Body of pancreas (tissue), 4 donors: ENCODE data around the gene SLC13A3. TPM values are rescaled to one million over a fixed set of nuclear protein-coding genes. Genes with fewer than 3 reads are reported as not detected.

Source experiments
- ATAC-seq: fragments of 150-250 bp; one replicate; pipeline ENCODE4 v1.9.1; 2016
- DNase-seq, 4 donors: peaks; one replicate each; pipeline ENCODE4 v3.0.0-alpha.2; 2019
- H3K27ac ChIP-seq, 4 donors: fragments of 200-600 bp; sonication (generic); 1 replicate in 3 of 4; 2 replicates in 1 of 4; pipeline versions ENCODE4 v1.5.1 to v1.6.1; 2016 to 2019; ENCODE audit warnings: mild to moderate bottlenecking in 1 of 4, mixed read lengths in 1 of 4, moderate library complexity in 1 of 4
- H3K27me3 ChIP-seq, 2 donors: fragments of 200-600 bp; sonication (generic); one replicate each; pipeline ENCODE4 v1.6.0; 2016; ENCODE audit warnings: mild to moderate bottlenecking in 1 of 2
- H3K36me3 ChIP-seq, 2 donors: fragments of 200-600 bp; sonication (generic); replicated peaks in 1 of 2; 2 replicates each; pipeline ENCODE4 v1.5.1; 2016; ENCODE audit warnings: low read depth in 2 of 2; ENCODE audit not compliant: insufficient read depth in 1 of 2
- H3K4me1 ChIP-seq: fragments of 200-600 bp; sonication (generic); one replicate; pipeline ENCODE4 v1.6.0; 2016
- H3K4me3 ChIP-seq, 2 donors: fragments of 200-600 bp; sonication (generic); 1 replicate in 1 of 2; 2 replicates in 1 of 2; pipeline ENCODE4 v1.5.1; 2016 to 2019
- H3K9me3 ChIP-seq, 3 donors: fragments of 200-600 bp; sonication (generic); 1 replicate in 2 of 3; 2 replicates in 1 of 3; pipeline ENCODE4 v1.5.1; 2016
- POLR2A ChIP-seq, 3 donors: fragments of 450-650 bp; IDR thresholded peaks; one replicate each; pipeline ENCODE4 v1.6.1; 2016; ENCODE audit warnings: antibody characterized with exemption in 3 of 3, mild to moderate bottlenecking in 2 of 3
- WGBS, 2 donors: methylation state at CpG; one replicate each; pipeline ENCODE4 v1.1.5; 2017; 5-methylcytosine and 5-hydroxymethylcytosine counted together
- intact Hi-C: fragments of 100-400 bp; cut with DNase I; formaldehyde crosslinking; loops from one replicate; pipeline ENCODE4 v1.15.1; 2023
- total RNA-seq, 2 donors: library from RNA; depleted of rRNA; stranded (reverse); fragments of >200 nt; gene quantifications; one replicate each; pipeline ENCODE4 v1.1.0, GENCODE V29; 2016
- TF ChIP-seq, protein P1 (sequence below), 7 experiments: fragments of 450-650 bp in 4 of 7; fragments of 200-600 bp in 3 of 7; sonication (generic) in 3 of 7; IDR thresholded peaks; one replicate each; pipeline ENCODE4 v1.5.1; 2016 to 2019; ENCODE audit warnings: antibody characterized with exemption in 7 of 7

Gene SLC13A3
- total RNA-seq, 2 donors from 2014 or later, result 3.4 to 6.3 TPM

DNA sequence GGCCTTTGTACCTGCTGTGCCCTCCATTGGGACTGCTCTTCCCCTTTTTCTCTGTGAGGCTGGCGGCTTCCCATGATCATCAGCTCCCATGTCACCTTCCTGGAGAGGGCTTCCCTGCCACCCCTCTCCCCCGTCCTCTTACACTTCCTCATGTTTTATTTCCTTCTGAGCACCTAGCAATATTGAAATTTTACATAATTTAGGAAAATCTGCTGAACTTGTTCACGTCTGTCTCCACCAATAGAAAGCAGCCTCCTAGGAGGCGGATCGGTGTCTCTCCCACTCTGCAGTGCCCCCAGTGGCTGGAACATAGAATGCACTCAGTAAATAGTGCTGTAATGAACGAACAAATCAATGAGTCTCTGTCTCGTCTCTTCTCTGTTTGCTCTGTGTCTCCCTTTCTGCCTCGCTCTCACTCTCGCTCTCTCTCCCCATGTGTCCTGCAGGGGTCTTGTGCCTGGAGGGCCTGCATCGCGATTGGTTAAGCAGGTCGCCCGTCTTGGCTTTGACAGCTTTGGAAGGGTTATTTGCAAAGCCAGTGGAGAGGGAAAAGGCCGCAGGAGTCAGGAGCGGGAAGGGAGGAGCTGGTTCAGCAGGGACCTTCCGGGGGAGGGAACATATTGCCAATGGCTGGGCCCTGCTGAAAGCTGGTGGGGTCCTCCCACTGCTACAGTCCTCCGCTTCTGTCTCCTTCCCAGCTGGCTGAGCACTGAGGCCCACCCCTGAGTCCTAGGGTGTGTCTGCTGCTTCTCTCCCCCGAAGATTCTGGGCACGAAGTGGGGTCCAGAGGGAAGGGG, 88.7 kb downstream of the SLC13A3 start:
- Histone ChIP-seq H3K27ac (peak overlapping the region in 2 of 4 donors; percentile 57 to 71), H3K9me3 (no peaks in the 10 kb centered on the region), H3K4me1 (peaks cover 13% of the 10 kb centered on the region), H3K36me3 (no peaks in the 10 kb centered on the region), H3K27me3 (no peaks in the 10 kb centered on the region), H3K4me3 (no peak overlapping the region)
- DNase-seq (peak; percentile 76 to 81 (median 79)), ATAC-seq (peak; percentile 92)
- WGBS, 2 donors, result 12 to 14% methylated on average over 19 of the region's 19 CpGs
- intact Hi-C loops, result no loop called here
- peak in 1 of 3 donors; percentile 16 for TF ChIP-seq POLR2A (IDR thresholded peaks at IDR 0.05)
- TF ChIP-seq, protein P1, sequence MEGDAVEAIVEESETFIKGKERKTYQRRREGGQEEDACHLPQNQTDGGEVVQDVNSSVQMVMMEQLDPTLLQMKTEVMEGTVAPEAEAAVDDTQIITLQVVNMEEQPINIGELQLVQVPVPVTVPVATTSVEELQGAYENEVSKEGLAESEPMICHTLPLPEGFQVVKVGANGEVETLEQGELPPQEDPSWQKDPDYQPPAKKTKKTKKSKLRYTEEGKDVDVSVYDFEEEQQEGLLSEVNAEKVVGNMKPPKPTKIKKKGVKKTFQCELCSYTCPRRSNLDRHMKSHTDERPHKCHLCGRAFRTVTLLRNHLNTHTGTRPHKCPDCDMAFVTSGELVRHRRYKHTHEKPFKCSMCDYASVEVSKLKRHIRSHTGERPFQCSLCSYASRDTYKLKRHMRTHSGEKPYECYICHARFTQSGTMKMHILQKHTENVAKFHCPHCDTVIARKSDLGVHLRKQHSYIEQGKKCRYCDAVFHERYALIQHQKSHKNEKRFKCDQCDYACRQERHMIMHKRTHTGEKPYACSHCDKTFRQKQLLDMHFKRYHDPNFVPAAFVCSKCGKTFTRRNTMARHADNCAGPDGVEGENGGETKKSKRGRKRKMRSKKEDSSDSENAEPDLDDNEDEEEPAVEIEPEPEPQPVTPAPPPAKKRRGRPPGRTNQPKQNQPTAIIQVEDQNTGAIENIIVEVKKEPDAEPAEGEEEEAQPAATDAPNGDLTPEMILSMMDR (IDR thresholded peaks at IDR 0.05), result peak; percentile 84 to 98 (median 88)

DNA sequence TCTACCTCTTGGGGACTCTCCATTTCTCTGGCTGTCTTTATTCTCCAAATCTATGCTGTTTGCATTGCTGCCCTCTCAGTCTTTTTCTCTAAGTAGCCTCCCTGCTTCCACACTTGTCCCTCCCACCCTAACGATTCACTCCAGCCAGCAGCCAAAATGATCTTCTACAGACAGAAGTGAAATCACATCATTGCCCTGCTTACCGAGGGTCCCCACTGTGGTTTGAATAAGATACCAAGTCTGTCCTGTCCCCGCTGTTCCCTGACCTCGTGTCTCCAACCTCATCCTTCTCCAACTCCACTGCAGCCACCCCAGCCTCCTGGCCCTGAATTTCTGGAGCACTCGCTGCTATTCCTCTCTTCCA, 89.3 kb downstream of the SLC13A3 start:
- Histone ChIP-seq H3K27me3 (no peaks in the 10 kb centered on the region), H3K9me3 (no peaks in the 10 kb centered on the region), H3K4me1 (peaks cover 13% of the 10 kb centered on the region), H3K4me3 (no peak overlapping the region), H3K36me3 (no peaks in the 10 kb centered on the region), H3K27ac (peak overlapping the region in 2 of 4 donors; percentile 57 to 71)
- TF ChIP-seq, protein P1 (IDR thresholded peaks at IDR 0.05), result no peak
- TF ChIP-seq POLR2A (IDR thresholded peaks at IDR 0.05), result no peak
- ATAC-seq (no peak), DNase-seq (no peak)
- intact Hi-C loops, result no loop called here
- 40 to 42% methylated on average over 5 of the region's 5 CpGs for WGBS, 2 donors

- 69 to 75% methylated on average over 3 to 7 of the region's 7 CpGs for WGBS, 2 donors
- H3K27me3 ChIP-seq, result no peaks in the 10 kb centered on the region
- ATAC-seq (no peak), DNase-seq (no peak)
- H3K9me3 ChIP-seq, result no peaks in the 10 kb centered on the region
- TF ChIP-seq, protein P1 (IDR thresholded peaks at IDR 0.05), result peak in 3 of 7 experiments; percentile 22 to 26 (median 24)
- TF ChIP-seq POLR2A (IDR thresholded peaks at IDR 0.05), result no peak
- H3K36me3 ChIP-seq, result no peaks in the 10 kb centered on the region
- H3K4me1 ChIP-seq, result peaks cover 13% of the 10 kb centered on the region
- no peak overlapping the region for H3K27ac ChIP-seq
- intact Hi-C loops, result no loop called here
- H3K4me3 ChIP-seq, result no peak overlapping the region
Measured at GRCh38 chr20:46559685-46560440, 91.4 kb downstream of the SLC13A3 start.

GRCh38 chr20:46559001-46559400, 92.3 kb downstream of the SLC13A3 start:
- no peak for TF ChIP-seq POLR2A (IDR thresholded peaks at IDR 0.05)
- TF ChIP-seq, protein P1 (IDR thresholded peaks at IDR 0.05), result no peak
- intact Hi-C loops, result no loop called here
- Histone ChIP-seq H3K9me3 (no peaks in the 10 kb centered on the region), H3K27ac (no peak overlapping the region), H3K27me3 (no peaks in the 10 kb centered on the region), H3K4me1 (peaks cover 13% of the 10 kb centered on the region), H3K4me3 (no peak overlapping the region), H3K36me3 (no peaks in the 10 kb centered on the region)
- ATAC-seq (no peak), DNase-seq (no peak)
- 89 to 96% methylated on average over 3 of the region's 3 CpGs for WGBS, 2 donors
